Astrocyte of the cerebellum (primary cell): ENCODE measurements around the gene ZNF280B.
"Not testable (repeated sequence)": the region's sequence is repeated elsewhere in the genome, so short reads cannot be mapped to it uniquely, and the experiment has no call there.

Experiments
- DNase-seq: peaks from one replicate; pipeline ENCODE4 v3.0.0-alpha.2; 2011; ENCODE audit warnings: low read depth
- H3K4me3 ChIP-seq: 2 replicates; pipeline ENCODE4 v1.5.1; 2011; ENCODE audit warnings: mild to moderate bottlenecking, low read depth, low read length, moderate library complexity
- CTCF ChIP-seq: IDR thresholded peaks from 2 replicates; pipeline ENCODE4 v1.5.1; 2012; ENCODE audit warnings: low read length, low read depth, moderate library complexity, mild to moderate bottlenecking; ENCODE audit errors: missing control alignments
- in situ Hi-C: cut with HindIII; loops from 2 replicates; pipeline ENCODE4 v1.10.0; 2017; ENCODE audit warnings: low sequenced_read_pairs

Gene ZNF280B

GRCh38 chr22:22512951-22513350 lies 4.4 kb upstream of the ZNF280B start:
- H3K4me3 ChIP-seq, result no peak overlapping the region
- in situ Hi-C loops, result no loop called here
- no peak for TF ChIP-seq CTCF
- DNase-seq, result no peak

GRCh38 chr22:22510833-22511232 lies 2.3 kb upstream of the ZNF280B start:
- DNase-seq, H3K4me3 ChIP-seq, in situ Hi-C loops: not testable (repeated sequence)

GRCh38 chr22:22509912-22510311 lies 1.4 kb upstream of the ZNF280B start:
- H3K4me3 ChIP-seq, in situ Hi-C loops, DNase-seq: not testable (repeated sequence)

- TF ChIP-seq CTCF, result no peak
- H3K4me3 ChIP-seq, result peak overlapping the region; percentile 83
- DNase-seq, result no peak
- in situ Hi-C loops, result no loop called here
Observed at GRCh38 chr22:22507743-22508273, 734 bp downstream of the ZNF280B start.

- DNase-seq, result no peak
- no peak overlapping the region for H3K4me3 ChIP-seq
- in situ Hi-C loops, result no loop called here
- no peak for TF ChIP-seq CTCF
Observed at GRCh38 chr22:22506736-22507135, 1.8 kb downstream of the ZNF280B start.

GRCh38 chr22:22498267-22498666 lies 10.3 kb downstream of the ZNF280B start:
- in situ Hi-C loops, result no loop called here
- DNase-seq, result no peak
- no peak for TF ChIP-seq CTCF
- no peak overlapping the region for H3K4me3 ChIP-seq

GRCh38 chr22:22491589-22491988 lies 17.0 kb downstream of the ZNF280B start:
- DNase-seq, in situ Hi-C loops, H3K4me3 ChIP-seq: not testable (repeated sequence)

GRCh38 chr22:22488736-22489135 lies 19.8 kb downstream of the ZNF280B start:
- in situ Hi-C loops, result no loop called here
- DNase-seq, result no peak
- no peak overlapping the region for H3K4me3 ChIP-seq
- no peak for TF ChIP-seq CTCF
